Activated naive CD4-positive, alpha-beta T cell treated with anti-CD3 and anti-CD28 coated beads, Interleukin-2, amount 10 ng/mL, durations not matched to agents 7 days and 5 days (primary cell): Measurements from ENCODE around the gene ELOVL5.
"Not testable (repeated sequence)": the region's sequence is repeated elsewhere in the genome, so short reads cannot be mapped to it uniquely, and the experiment has no call there.

Experiments
- CTCF ChIA-PET: fragments of 350-600 bp; sonication (Branson Sonifier 250); formaldehyde crosslinking; loops from one replicate; lab custom pipeline; 2021; ENCODE audit warnings: antibody characterized with exemption; lab: Charles Lee
- DNase-seq: peaks from one replicate; pipeline ENCODE4 v3.0.0-alpha.2; 2020
- H3K27ac Mint-ChIP-seq: one replicate; pipeline ENCODE4 v1.8.0; 2021; ENCODE audit warnings: mild to moderate bottlenecking, moderate library complexity, mixed read lengths
- H3K27me3 Mint-ChIP-seq: one replicate; pipeline ENCODE4 v1.8.0; 2021; ENCODE audit warnings: mild to moderate bottlenecking, mixed read lengths
- H3K36me3 Mint-ChIP-seq: one replicate; pipeline ENCODE4 v1.8.0; 2021; ENCODE audit warnings: mixed read lengths
- H3K4me1 Mint-ChIP-seq: one replicate; pipeline ENCODE4 v1.8.0; 2021; ENCODE audit warnings: mixed read lengths
- H3K4me3 Mint-ChIP-seq: one replicate; pipeline ENCODE4 v1.8.0; 2021; ENCODE audit warnings: mild to moderate bottlenecking, moderate library complexity, mixed read lengths
- H3K9me3 Mint-ChIP-seq: one replicate; pipeline ENCODE4 v1.8.0; 2021; ENCODE audit warnings: mixed read lengths

The ELOVL5 gene

GRCh38 chr6:53331678-53332077, 17.1 kb downstream of the ELOVL5 start:
- CTCF ChIA-PET: no interaction called here
- DNase-seq: no peak
- Mint-ChIP-seq H3K9me3 (peaks cover 2% of the 10 kb centered on the region), H3K4me1 (peaks cover 70% of the 10 kb centered on the region), H3K4me3 (no peak overlapping the region), H3K27me3 (no peaks in the 10 kb centered on the region), H3K27ac (no peak overlapping the region), H3K36me3 (peaks cover 38% of the 10 kb centered on the region)

DNA sequence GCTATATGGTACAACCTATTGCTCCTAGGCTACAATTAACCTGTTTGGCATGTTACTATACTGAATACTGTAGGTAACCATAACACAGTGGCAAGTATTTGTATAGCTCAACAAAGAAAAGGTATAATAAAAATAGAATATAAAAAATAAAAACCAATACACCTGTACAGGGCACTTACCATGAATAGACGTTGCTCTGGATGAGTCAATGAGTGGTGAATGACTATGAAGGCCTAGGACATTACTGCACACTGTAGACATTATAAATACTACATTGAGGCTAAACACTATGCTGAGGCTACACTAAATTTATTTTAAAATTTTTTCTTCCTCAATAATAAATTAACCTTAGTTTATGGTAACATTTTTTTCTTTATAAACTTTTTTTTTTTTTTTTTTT, 18.6 kb downstream of the ELOVL5 start:
- DNase-seq: no peak
- CTCF ChIA-PET: no interaction called here
- Mint-ChIP-seq H3K27me3 (no peaks in the 10 kb centered on the region), H3K36me3 (peaks cover 41% of the 10 kb centered on the region), H3K4me3 (no peak overlapping the region), H3K27ac (no peak overlapping the region), H3K9me3 (peaks cover 2% of the 10 kb centered on the region), H3K4me1 (peaks cover 58% of the 10 kb centered on the region)

GRCh38 chr6:53328375-53328774, 20.4 kb downstream of the ELOVL5 start:
- CTCF ChIA-PET: interaction anchor here (1.2 to 1.6 kb wide), 4 partner anchors 10 to 27 kb away, joined by 3 to 5 read pairs (median 4); no protein-coding TSS in a partner anchor
- no peak for DNase-seq
- Mint-ChIP-seq H3K4me1 (peaks cover 47% of the 10 kb centered on the region), H3K36me3 (peaks cover 43% of the 10 kb centered on the region), H3K9me3 (peaks cover 2% of the 10 kb centered on the region), H3K4me3 (no peak overlapping the region), H3K27me3 (no peaks in the 10 kb centered on the region), H3K27ac (no peak overlapping the region)

DNA sequence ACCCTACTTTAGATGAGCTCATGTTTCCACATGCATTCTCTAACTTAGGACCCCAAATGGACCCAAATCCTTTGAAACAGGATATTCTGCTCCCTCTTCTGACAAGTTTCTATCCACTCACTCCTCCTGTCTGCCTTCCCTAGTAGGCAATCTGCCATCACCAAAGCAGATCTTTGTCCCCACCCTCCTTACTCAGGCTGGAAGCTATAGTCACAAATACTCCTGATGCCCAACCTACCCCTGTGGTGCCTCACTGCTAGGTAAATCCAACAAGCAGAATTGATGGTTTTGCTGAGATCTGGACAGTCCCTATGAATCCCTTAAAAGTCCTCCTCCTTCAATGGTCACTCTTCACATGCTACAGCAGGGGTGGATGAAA, 21.7 kb downstream of the ELOVL5 start:
- peaks cover 2% of the 10 kb centered on the region for H3K9me3 Mint-ChIP-seq
- no peak overlapping the region for H3K27ac Mint-ChIP-seq
- DNase-seq: no peak
- CTCF ChIA-PET: no interaction called here
- no peak overlapping the region for H3K4me3 Mint-ChIP-seq
- H3K27me3 Mint-ChIP-seq: no peaks in the 10 kb centered on the region
- H3K36me3 Mint-ChIP-seq: peaks cover 41% of the 10 kb centered on the region
- peaks cover 46% of the 10 kb centered on the region for H3K4me1 Mint-ChIP-seq

- no peak overlapping the region for H3K4me3 Mint-ChIP-seq
Measured at GRCh38 chr6:53326372-53327016, 22.3 kb downstream of the ELOVL5 start.

GRCh38 chr6:53325785-53326184, 23.0 kb downstream of the ELOVL5 start:
- Mint-ChIP-seq H3K9me3 (no peaks in the 10 kb centered on the region), H3K36me3 (peaks cover 35% of the 10 kb centered on the region), H3K27me3 (no peaks in the 10 kb centered on the region), H3K4me3 (no peak overlapping the region), H3K4me1 (peaks cover 41% of the 10 kb centered on the region), H3K27ac (no peak overlapping the region)
- no peak for DNase-seq
- CTCF ChIA-PET: no interaction called here

More at GRCh38 chr6:53326372-53327016, 22.3 kb downstream of the ELOVL5 start:
- peaks cover 37% of the 10 kb centered on the region for H3K36me3 Mint-ChIP-seq
- H3K27ac Mint-ChIP-seq: no peak overlapping the region
- DNase-seq: no peak
- H3K4me1 Mint-ChIP-seq: peaks cover 44% of the 10 kb centered on the region
- H3K9me3 Mint-ChIP-seq: no peaks in the 10 kb centered on the region
- no peaks in the 10 kb centered on the region for H3K27me3 Mint-ChIP-seq
- CTCF ChIA-PET: no interaction called here

GRCh38 chr6:53322188-53323029, 26.3 kb downstream of the ELOVL5 start:
- CTCF ChIA-PET: interaction anchor here (0.7 kb wide), 1 partner anchor 474 kb away, joined by 3 read pairs; no protein-coding TSS in a partner anchor
- H3K27me3 Mint-ChIP-seq: no peaks in the 10 kb centered on the region
- H3K4me1 Mint-ChIP-seq: peaks cover 35% of the 10 kb centered on the region
- DNase-seq: no peak
- H3K27ac Mint-ChIP-seq: peak overlapping the region; percentile 38
- H3K4me3 Mint-ChIP-seq: no peak overlapping the region
- H3K9me3 Mint-ChIP-seq: no peaks in the 10 kb centered on the region
- H3K36me3 Mint-ChIP-seq: peaks cover 31% of the 10 kb centered on the region

DNA sequence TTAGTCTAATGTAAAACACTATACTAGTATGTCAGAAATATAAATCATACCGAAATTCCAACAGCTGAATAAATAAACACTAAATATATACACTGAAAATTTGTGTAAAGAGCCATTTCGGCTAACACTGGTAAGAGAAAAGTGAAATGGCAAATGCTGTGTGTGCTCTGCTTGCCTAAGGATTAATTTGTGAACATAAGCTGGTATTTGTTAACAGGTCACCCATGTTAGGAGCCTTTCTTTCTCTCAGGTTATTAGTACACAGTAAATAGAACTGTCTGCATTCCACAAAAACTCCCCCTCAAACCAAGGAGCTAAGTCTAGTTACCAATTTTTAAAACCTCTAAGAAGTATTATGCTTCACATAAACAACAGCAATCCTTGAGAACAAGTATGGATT, 27.0 kb downstream of the ELOVL5 start:
- Mint-ChIP-seq H3K27me3 (no peaks in the 10 kb centered on the region), H3K4me1 (peaks cover 36% of the 10 kb centered on the region), H3K9me3 (no peaks in the 10 kb centered on the region), H3K36me3 (peaks cover 26% of the 10 kb centered on the region), H3K27ac (no peak overlapping the region), H3K4me3 (no peak overlapping the region)
- no peak for DNase-seq
- CTCF ChIA-PET: no interaction called here

DNA sequence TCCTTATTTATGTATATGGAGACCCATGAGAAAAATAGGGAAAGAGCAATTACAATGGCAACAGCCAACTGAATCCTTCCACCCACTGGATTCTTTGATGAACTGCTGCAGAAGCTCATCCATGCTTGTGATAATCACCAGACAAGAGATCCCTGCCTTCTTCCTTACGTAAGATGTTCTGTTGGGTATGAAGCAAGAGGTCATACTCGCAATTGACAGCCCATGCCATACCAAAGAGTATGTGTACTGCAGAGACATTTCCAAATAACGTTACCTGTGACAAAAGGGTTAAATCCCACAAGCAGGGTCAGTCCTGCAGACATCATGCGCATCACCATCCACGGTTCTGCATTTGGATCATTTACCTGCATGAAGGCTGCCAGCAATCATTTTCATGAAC, 27.8 kb downstream of the ELOVL5 start:
- Mint-ChIP-seq H3K27me3 (no peaks in the 10 kb centered on the region), H3K4me1 (peaks cover 44% of the 10 kb centered on the region), H3K27ac (no peak overlapping the region), H3K36me3 (peaks cover 29% of the 10 kb centered on the region), H3K4me3 (no peak overlapping the region), H3K9me3 (no peaks in the 10 kb centered on the region)
- no peak for DNase-seq
- CTCF ChIA-PET: interaction anchor here (1.1 kb wide), 1 partner anchor 17 kb away, joined by 3 read pairs; no protein-coding TSS in a partner anchor

DNA sequence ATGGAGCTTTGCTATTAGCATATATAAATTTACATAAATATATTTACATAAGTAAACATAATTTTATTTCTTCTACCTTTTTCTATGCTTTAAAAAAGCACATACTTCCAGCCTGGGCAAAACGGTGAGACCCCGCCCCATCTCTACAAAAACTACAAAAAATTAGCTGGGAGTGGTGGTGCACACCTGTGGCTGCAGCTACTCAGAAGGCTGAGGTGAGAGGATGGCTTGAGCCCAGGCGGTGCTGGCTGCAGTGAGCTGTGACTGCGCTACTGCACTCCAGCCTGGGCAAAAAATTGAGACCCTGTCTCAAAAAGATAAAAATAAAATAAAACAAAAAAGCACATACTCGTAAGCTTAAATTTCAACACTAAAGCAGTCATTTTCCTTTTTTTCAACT, 30.3 kb downstream of the ELOVL5 start:
- peaks cover 58% of the 10 kb centered on the region for H3K4me1 Mint-ChIP-seq
- H3K27me3 Mint-ChIP-seq: no peaks in the 10 kb centered on the region
- CTCF ChIA-PET: interaction anchor here (1.2 kb wide), 1 partner anchor 10 kb away, joined by 5 read pairs; no protein-coding TSS in a partner anchor
- no peak for DNase-seq
- no peak overlapping the region for H3K4me3 Mint-ChIP-seq
- peaks cover 34% of the 10 kb centered on the region for H3K36me3 Mint-ChIP-seq
- H3K9me3 Mint-ChIP-seq: no peaks in the 10 kb centered on the region
- no peak overlapping the region for H3K27ac Mint-ChIP-seq

DNA sequence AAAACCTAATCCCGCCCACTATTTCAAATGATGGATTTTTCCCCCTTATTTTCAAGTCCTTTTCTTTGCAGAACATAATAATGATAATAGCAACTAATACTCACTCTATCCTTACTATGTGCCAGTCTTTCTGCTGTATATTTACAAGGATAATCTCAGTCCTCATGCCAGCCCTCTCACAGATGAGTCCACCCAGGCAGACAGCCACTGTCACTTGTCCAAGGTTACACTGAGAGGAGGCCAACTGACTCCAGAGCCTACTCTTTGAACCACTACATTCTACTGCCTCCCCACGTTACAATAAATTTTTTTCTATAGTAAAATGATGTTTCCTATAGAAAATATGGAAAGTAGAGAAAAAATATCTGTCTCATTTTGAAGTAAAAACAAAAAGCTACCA, 30.9 kb downstream of the ELOVL5 start:
- CTCF ChIA-PET: interaction anchor here (1.2 kb wide), 1 partner anchor 11 kb away, joined by 5 read pairs; no protein-coding TSS in a partner anchor
- H3K27me3 Mint-ChIP-seq: no peaks in the 10 kb centered on the region
- peaks cover 59% of the 10 kb centered on the region for H3K4me1 Mint-ChIP-seq
- peaks cover 32% of the 10 kb centered on the region for H3K36me3 Mint-ChIP-seq
- H3K9me3 Mint-ChIP-seq: no peaks in the 10 kb centered on the region
- H3K27ac Mint-ChIP-seq: no peak overlapping the region
- H3K4me3 Mint-ChIP-seq: no peak overlapping the region
- DNase-seq: no peak

GRCh38 chr6:53317299-53317698, 31.5 kb downstream of the ELOVL5 start:
- H3K4me1 Mint-ChIP-seq: peaks cover 59% of the 10 kb centered on the region
- H3K27me3 Mint-ChIP-seq, H3K9me3 Mint-ChIP-seq, H3K27ac Mint-ChIP-seq, DNase-seq, H3K4me3 Mint-ChIP-seq, CTCF ChIA-PET: not testable (repeated sequence)
- H3K36me3 Mint-ChIP-seq: peaks cover 30% of the 10 kb centered on the region

DNA sequence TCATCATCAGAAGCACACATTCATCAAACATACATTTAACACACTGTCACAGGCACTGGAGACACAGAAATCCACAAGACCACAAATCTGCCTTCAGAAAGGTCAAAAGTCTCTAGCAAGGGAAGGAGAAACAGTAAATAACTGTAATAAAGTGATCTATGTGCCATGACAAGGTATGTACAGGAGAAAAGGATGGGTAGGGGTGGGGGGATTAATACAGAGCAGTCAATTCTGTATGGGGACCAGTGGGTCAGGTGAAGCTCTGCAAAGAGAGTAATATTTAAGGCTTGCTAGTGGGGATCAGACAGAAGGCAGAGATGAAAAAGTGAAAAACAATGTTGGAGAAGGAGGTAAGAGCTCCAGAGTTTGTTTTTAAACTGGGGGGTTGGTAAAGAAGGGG, 32.6 kb downstream of the ELOVL5 start:
- H3K4me3 Mint-ChIP-seq: no peak overlapping the region

DNA sequence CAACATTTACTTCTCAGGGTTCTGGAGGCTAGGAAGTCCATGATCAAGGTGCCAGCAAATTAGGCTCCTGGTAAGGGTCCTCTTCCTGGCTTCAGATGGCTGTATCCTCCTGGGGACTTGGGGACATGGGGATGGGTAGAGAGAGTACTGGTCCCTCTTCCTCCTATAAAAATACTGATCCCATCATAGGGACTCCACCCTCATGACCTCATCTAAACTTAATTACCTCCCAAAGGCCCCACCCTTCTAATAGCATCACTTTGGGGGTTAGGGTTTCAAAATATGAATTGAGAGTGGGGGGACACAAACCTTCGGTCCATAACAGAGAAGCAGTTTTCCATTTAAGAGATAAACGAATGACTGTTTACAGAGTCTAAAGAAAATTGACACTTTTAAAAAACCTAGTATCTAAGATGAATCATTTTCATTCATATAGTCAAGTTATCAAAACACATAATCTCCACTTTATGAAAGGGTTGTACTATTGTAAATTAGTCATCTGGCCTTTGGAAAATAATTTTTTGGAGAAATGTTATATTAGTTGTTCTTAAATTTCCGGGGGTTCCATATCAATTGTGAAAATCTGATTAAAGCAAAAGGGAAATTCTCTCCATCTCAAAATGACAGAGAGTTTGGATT, 33.5 kb downstream of the ELOVL5 start:
- DNase-seq: no peak
- CTCF ChIA-PET: no interaction called here
- H3K27ac Mint-ChIP-seq: no peak overlapping the region
- H3K9me3 Mint-ChIP-seq: no peaks in the 10 kb centered on the region
- H3K36me3 Mint-ChIP-seq: peaks cover 32% of the 10 kb centered on the region
- H3K27me3 Mint-ChIP-seq: no peaks in the 10 kb centered on the region
- H3K4me1 Mint-ChIP-seq: peaks cover 68% of the 10 kb centered on the region
- H3K4me3 Mint-ChIP-seq: no peak overlapping the region

More for the DNA sequence above, 32.6 kb downstream of the ELOVL5 start:
- CTCF ChIA-PET: no interaction called here
- Mint-ChIP-seq H3K36me3 (peaks cover 33% of the 10 kb centered on the region), H3K27me3 (no peaks in the 10 kb centered on the region), H3K9me3 (no peaks in the 10 kb centered on the region), H3K4me1 (peaks cover 63% of the 10 kb centered on the region), H3K27ac (no peak overlapping the region)
- DNase-seq: no peak
